IPS-11a (cell line): Measurements from ENCODE around the gene TMCO1.
A peak's percentile ranks its signal among the peaks of the same experiment; 100 is the strongest.
"Not testable (repeated sequence)": the region's sequence is repeated elsewhere in the genome, so short reads cannot be mapped to it uniquely, and the experiment has no call there.

Experiments used
- H3K4me3 ChIP-seq: one replicate; pipeline ENCODE4 v1.5.1; 2013; ENCODE audit warnings: low read depth, low read length, control low read depth

Gene TMCO1

DNA sequence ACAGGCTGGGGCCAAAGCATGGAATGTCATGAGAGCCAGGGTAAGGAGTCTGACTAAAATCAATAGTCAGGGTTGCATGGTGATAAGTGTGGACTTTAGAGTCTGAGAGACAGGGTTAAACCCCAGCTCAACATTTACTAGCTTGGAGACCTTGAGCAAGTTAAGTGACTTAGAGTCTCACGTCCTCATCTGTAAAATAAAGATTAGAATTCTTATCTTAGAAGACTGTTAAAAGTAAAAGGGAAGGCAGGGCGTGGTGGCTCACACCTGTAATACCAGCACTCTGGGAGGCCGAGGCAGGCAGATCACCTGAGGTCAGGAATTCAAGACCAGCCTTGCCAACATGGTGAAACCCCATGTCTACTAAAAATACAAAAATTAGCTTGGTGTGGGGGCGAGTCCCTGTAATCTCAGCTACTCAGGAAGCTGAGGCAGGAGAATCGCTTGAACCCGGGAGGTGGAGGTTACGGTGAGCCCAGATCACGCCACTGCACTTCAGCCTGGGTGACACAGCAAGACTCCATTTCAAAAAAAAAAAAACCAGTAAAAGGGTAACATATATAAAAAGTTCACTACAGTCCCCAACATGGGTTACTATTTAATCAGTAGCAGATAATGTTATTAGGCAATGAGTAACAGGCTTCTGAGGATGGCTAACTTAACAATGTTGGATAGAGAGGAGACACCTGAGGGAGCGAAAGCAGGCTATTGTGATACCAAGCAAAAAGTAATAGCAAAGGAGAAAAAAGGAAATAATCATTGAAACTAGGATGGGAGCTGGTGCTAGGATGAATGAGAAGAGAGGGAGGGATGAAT, 20.8 kb downstream of the TMCO1 start:
- no peak overlapping the region for H3K4me3 ChIP-seq

DNA sequence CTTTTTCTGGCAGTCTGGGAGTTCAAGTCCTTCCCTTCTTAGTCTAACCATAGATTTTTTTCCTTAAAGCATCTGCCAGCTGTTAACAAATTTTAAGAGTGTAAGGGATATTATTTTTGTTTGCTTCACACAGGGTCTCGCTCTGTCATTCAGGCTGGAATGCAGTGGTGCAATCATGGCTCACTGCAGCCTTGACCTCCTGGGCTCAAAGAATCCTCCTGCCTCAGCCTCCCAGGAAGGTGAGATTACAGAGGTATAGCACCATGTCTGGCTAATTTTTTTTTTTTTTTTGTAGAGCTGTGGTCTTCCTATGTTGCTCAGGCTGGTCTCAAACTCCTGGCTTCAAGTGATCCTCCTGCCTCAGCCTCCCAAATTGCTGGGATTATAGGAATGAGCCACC, 23.8 kb downstream of the TMCO1 start:
- H3K4me3 ChIP-seq, result not testable (repeated sequence)

DNA sequence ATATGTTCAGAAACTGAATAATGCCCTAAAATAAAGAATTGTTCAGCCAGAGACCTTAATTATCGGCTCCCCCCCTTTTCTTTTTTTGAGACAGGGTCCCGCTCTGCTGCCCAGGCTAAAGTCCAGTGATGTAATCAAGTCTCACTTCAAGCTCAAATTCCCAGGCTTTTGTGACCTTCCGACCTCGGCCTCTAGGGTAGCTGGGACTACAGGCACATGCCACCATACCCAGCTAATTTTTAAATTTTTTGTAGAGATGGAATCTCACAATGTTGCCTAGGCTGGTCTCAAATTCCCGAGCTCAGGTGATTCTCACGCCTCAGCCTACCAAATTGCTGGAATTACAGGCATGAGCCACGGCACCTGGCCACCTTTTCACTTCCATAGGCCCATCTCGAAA, 26.5 kb downstream of the TMCO1 start:
- no peak overlapping the region for H3K4me3 ChIP-seq

DNA sequence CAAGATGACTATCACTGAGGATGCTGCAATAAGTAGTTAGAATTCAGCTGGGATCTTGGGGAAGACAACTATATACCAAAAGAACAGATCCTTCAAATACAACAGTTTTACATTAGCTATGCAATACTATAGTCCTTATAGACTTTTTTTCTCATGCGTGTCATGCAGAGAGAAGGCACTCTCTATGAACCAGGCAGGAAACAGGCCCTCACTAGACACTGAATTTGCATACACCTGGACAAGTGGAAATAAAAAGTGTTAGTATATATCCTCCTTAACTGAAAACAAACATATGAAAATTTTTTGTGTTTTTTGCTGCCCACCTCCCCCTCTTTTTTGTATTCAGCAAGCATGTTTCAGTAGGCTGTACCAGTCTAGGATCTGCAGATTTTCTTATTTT, 29.9 kb downstream of the TMCO1 start:
- H3K4me3 ChIP-seq, result no peak overlapping the region

DNA sequence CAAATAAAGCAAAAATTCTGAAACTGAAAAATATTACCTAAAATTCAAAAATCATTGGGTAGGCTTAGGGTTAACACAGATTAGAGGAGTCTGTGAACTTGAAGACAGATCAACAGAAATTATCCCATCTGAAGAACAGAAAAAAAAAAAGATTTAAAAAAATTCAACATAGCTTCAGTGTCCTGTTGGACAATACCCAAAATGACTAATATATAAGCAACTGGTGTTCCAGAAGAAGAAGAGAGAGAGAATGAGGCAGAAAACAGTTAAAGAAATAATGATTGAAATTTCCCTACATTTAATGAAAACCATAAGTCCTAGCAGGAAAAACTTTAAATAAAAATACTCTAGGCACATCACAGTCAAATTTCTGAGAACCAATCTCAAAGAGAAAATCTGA, 31.5 kb downstream of the TMCO1 start:
- H3K4me3 ChIP-seq, result no peak overlapping the region

DNA sequence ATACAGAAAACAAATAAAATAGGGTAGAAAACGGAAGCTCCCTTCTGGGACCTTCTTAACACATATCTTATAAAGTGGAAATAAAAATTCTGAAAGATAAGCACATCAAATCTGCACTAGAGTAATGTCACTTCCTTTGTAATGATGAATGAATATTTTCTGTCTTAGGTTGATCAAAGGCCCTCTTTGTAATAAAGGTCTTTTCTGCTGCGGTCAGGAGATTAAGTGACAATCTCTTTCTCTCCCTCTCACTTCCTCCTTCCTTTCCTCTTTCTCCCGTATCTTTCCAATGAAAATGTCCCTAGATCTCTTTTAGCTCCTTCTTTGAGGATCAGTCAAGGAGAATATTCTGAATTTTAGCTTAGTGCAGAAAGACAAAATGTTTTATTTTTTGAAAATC, 33.8 kb downstream of the TMCO1 start:
- H3K4me3 ChIP-seq, result no peak overlapping the region

DNA sequence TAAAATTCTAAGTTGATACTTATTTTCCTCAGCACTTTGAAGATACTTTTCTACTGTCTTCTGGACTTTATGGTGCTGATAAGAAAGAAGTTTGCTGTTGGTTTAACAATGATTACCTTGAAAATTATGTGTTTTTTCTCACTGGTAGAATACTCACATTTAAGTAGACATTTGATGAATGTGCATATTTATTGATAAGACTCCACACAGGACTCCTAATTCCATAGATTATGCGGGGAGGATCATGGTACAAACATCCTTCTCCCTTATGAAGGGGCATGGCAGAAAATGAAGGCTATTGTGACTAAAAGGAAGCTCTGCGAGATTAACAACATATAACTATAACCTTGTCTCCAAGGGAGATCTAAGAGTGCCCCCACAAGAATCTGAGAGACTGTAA, 41.8 kb downstream of the TMCO1 start:
- H3K4me3 ChIP-seq, result no peak overlapping the region

DNA sequence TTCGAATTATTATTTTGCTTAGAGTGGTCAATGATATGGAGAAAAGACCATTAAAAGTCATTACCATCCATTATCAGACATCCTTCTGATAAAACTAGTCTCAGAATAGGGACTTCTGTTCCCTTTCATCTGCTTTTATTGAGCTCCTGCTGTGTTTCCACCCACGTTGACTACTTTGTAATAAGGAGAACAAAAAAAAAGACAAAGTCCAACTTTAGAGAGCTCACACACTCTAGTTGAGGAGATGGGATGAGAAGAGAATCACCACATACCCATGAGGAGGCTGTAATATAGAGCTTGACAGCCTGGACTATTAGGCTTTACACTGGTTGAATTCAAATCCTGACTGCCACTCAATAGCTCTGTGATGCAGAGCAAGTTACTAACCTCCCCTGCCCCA, 42.5 kb downstream of the TMCO1 start:
- no peak overlapping the region for H3K4me3 ChIP-seq

DNA sequence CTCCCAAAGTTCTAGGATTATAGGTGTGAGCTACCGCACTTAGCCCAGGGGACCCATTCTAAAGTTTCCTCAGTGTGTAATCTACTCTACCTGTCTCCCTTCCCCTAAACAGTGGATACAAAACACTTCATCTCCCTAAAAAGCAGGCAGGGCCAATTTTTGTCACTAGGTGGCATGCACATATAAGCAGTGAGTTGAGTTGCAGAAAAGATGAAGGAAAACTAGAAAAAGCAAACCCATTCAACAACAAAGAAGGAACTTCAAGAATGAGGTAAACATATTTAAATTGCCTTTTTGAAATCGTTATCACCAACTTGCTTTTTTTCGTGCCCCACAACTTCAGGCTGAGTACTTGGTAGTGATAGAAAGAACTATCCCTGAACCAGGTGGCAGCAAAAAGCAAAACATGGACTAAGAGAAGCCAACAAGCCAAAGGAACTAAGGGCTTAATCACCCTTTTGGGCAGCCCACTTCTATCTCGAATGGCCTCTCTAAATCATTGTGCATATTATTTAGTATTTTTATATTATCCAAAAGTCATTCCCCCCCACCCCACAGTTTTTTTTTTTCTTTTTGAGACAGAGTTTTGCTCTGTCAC, 50.7 kb downstream of the TMCO1 start:
- H3K4me3 ChIP-seq, result no peak overlapping the region

DNA sequence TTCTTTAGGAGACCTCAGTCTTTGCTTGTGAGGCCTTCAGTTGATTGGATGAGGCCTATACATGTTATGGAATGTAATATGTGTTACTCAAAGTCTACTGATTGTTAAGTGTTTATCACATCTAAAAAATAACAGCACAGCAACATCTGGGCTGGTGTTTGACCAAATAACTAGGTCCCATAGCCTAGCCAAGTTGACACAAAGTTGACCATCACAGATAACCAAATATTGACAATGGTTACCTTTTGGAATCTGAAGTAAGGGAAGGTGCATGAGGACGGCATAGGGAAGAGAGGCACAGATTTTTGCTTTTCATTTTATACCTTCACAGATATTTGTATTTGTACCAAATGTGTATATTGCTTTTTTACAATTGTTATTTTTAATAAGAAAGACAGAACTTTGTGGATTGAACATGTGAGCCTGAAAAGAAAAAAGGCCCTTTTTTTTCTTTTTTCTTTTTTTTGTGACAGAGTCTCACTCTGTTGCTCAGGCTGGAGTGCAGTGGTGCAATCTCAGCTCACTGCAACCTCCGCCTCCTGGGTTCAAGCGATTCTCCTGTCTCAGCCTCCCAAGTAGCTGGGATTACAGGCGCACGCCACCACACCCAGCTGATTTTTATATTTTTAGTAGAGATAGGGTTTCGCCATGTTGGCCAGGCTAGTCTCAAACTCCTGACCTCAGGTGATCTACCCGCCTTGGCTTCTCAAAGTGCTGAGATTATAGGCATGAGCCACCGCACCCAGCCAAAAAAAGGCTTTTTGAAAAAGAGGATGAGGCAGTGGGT, 52.2 kb downstream of the TMCO1 start:
- not testable (repeated sequence) for H3K4me3 ChIP-seq

DNA sequence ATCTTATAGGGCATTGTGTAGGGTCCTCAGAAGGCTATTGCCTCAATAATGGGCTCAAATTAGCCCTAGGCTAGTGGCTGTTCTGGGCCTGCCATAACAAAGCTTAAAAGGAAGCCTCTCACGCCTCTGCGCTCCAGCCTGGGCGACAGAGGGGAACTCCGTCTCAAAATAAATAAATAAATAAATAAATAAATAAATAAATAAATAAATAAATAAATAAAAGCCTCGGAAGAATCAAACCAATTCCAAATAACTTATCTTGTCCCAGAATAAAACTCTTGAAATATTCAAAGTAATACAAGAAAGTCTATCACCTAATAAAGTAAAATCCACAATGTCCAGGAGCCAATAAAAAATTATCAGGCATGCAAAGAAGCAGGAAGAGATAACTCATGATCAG, 55.9 kb downstream of the TMCO1 start:
- no peak overlapping the region for H3K4me3 ChIP-seq

DNA sequence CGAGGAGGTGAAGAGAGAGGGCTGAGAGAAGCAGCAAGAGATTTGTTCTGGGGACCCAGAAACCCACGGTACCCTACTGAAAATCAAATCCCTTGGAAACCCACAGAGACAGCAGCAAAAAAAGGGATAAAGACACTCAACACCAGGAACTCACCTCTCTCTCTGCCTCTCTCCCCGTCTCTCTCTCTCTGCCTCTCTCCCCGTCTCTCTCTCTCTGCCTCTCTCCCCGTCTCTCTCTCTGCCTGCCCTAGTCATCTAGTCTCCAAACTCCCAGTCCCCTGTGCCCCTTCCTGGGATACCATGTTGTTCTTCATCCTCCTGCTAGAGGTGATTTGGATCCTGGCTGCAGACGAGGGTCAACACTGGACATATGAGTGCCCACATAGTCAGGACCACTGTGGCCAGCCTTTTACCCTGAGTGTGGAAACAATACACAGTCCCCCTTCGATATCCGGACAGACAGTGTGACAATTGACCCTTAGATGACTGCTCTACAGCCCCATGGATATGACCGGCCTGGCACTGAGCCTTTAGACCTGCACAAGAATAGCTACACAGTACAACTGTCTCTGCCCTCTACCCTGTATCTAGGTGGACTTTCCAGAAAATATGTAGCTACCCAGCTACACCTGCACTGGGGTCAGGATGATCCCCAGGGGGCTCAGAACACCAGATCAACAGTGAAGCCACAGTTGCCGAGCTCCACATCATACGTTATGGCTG, 60.5 kb downstream of the TMCO1 start:
- H3K4me3 ChIP-seq, result no peak overlapping the region

DNA sequence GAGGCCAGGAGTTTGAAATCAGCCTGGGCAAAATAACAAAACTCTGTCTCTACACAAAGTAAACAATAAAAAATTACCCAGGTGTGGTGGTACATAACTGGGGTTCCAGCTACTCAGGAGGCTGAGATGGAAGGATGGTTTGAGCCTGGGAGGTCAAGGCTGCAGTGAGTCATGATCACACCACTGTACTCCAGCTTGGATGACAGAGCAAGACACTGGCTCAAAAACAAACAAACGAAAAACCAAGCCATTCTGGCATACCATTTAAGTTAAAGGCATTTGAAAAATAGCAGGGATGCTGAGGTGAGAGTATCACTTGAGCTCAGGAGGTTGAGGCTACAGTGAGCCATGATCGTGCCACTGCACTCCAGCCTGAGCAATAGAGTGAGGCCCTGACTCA, 65.0 kb downstream of the TMCO1 start:
- no peak overlapping the region for H3K4me3 ChIP-seq

DNA sequence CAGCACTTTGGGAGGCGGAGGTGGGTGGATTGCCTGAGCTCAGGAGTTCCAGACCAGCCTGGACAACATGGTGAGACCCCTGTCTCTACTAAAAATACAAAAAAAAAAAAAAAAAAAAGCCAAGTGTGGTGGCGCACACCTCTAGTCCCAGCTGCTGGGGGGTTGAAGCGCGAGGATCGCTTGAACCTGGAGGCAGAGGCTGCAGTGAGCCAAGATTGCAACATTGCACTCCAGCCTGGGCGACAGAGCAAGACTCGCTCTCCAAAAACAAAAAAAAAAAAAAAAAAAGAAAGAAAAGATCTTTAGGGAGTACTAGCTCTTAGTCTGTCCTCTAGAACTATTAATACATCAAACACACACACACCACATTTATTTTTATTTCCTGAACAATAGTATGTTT, 66.7 kb downstream of the TMCO1 start:
- H3K4me3 ChIP-seq, result not testable (repeated sequence)

DNA sequence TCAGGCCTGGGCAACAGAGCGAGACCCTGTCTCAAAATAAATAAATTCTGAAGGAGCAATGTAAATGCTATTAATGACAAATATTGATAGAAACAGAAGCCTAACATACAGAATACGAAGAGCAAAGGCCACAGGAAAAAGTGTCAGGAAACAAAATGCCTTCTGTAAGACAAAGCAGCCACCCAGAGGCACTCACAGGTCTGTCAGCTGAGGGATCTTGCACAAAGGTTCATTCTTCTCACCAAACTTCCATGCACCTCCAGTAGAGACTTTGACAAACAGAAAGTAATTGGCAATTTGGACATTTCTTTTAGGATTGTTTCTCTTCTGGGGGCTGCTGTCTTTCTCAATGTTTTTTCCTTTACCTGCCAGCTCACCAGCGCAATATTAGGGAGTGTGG, 69.1 kb downstream of the TMCO1 start:
- H3K4me3 ChIP-seq, result no peak overlapping the region

DNA sequence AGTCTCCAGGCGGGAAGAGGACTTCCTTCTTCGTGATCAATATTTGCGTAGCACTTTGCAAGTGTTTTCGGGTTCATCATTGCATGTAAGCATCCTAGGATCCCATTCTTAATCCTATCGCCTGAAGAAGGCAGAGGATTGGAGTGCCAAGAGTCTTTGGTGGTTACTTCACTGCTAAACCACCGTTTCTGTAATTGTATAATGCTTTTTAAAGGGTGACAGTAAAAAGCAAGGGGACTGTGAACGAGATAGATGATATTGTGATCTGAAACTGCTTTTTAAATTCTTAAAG, 70.0 kb downstream of the TMCO1 start:
- H3K4me3 ChIP-seq, result peak overlapping the region; percentile 65

DNA sequence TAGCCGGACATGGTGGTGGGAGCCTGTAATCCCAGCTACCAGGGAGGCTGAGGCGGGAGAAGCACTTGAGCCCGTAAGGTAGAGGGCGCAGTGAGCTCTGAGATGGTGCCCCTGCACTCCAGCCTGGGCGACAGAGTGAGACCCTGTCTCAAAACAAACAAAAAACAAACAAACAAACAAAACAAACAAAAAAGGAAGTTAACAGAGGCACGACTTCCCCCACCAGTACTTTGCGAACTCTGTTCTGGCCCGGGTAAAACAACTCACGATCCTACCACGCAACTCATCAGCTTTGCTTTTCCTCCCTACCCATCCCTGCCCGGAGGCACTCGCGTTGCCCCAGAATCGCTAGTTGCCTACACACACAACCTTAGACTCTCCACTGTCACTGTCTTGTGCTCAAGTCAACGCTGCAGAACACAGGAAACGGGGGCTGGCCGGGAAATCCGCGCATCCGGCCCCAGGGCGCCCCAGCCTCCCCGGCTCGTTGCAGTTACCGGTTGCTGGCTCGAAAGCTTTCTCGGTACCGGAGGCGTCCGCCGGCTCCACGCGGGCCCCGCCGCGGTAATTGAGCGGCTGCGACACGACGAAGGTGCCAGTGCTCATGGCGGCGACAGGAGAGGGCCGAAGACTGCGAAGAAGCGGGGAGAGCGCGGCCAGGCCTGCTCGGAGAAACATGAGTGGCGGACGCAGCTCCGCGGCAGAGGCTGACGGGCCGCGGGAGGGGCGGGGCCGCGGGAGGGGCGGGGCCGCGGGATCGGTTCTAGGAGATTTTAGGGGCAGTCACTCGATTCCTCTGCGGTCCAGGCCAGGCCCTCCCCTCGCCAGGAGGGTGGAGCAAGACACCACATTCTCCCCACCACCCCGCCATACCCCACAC, 70.5 kb downstream of the TMCO1 start, which contains the start of gene ALDH9A1:
Gene ALDH9A1 (minus strand): TSS at position 682 of the 880 bp plus-strand sequence. CDS start 4 bp downstream, at position 678.
- peak within 1 kb of the TSS; percentile 87 for H3K4me3 ChIP-seq

DNA sequence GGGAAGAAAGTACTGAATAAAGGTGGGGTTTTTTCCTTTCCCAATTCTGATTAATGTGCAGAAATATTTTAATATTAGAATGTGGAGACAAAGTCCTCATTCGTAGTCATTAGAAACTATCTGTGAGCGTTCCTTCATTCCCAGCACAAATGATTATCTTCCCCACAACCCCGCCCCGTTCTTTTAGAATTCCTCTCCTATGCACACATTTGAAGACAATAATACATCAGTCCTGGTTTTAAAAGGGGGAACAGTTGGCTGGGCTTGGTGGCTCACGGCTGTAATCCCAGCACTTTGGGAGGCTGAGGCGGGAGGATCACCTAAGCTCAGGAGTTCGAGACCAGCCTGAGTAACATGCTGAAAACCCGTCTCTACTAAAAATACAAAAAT, 71.2 kb downstream of the TMCO1 start:
- peak overlapping the region; percentile 87 for H3K4me3 ChIP-seq

DNA sequence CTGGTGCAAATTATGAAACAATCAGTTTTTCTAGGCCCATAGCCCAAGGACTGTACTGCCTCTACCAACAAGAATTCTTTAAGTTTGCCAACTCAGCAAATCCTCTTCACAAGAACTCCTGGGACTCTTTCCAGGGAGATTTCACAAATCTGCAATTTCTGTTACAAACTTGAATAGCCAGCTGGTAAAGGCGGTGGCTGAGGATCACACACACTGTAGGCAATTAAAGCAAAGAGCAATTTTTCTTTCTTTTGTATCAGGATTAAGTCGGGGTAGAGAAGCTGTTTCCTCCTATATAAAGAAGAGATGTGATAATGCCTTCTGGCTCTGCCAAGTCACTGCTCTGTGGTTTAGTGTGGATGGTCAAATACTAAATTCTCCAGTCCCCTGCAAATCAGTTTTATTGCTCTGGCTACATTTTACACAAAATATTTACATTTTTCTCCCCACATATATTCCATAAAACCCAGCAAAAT, 72.0 kb downstream of the TMCO1 start:
- peak overlapping the region; percentile 6 for H3K4me3 ChIP-seq

DNA sequence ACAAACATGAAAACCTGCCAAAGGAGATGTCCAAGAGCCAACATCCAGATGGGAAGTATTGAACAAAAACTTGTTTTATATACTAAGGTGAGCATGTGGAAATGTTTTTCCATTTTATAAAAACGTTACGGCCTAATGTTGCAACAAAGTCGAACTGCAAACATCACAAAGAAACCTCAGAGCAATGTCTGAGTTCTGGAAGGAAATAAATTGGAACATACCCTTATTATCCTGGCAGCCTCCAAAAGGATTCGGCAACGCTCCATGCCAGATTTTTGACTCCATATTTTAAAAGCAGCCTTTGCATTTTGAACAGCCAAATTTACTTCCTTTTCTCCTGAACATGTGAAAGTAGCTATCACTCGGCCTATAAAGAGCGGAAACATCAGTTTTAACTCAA, 73.6 kb downstream of the TMCO1 start:
- no peak overlapping the region for H3K4me3 ChIP-seq
